CD14-positive monocyte (primary cell): ENCODE data around the gene NEBL. TPM values are rescaled to one million over a fixed set of nuclear protein-coding genes. Genes with fewer than 3 reads are reported as not detected.

ENCODE experiments used
- DNase-seq, 3 donors: peaks; one replicate each; pipeline ENCODE4 v3.0.0-alpha.2; 2011 to 2022
- H2AFZ ChIP-seq: 2 replicates; pipeline ENCODE4 v1.6.0; 2012; ENCODE audit warnings: mild to moderate bottlenecking, low read depth, low read length, inconsistent platforms; ENCODE audit not compliant: insufficient read depth, poor library complexity, severe bottlenecking
- H3K27ac ChIP-seq, 2 donors: 1 replicate in 1 of 2; 2 replicates in 1 of 2; pipeline ENCODE4 v1.5.1; 2012 to 2013; ENCODE audit warnings: low read length in 2 of 2, control low read depth in 1 of 2, inconsistent platforms in 1 of 2, low read depth in 1 of 2, mild to moderate bottlenecking in 1 of 2
- H3K27me3 ChIP-seq, 2 donors: one replicate each; pipeline versions ENCODE4 v1.6.0 to v1.6.1; 2011 to 2013; ENCODE audit warnings: low read length in 2 of 2; ENCODE audit not compliant: control insufficient read depth in 2 of 2, insufficient read depth in 2 of 2
- H3K36me3 ChIP-seq, 2 donors: replicated peaks in 1 of 2; 1 replicate in 1 of 2; 2 replicates in 1 of 2; pipeline versions ENCODE4 v1.5.1 to v1.6.1; 2012 to 2013; ENCODE audit warnings: low read length in 2 of 2, control low read depth in 1 of 2, inconsistent platforms in 1 of 2, mild to moderate bottlenecking in 1 of 2; ENCODE audit not compliant: insufficient read depth in 2 of 2, control insufficient read depth in 1 of 2
- H3K4me1 ChIP-seq, 2 donors: 1 replicate in 1 of 2; 2 replicates in 1 of 2; pipeline versions ENCODE4 v1.5.1 to v1.6.1; 2012 to 2013; ENCODE audit warnings: low read length in 2 of 2, control low read depth in 1 of 2, inconsistent platforms in 1 of 2, mild to moderate bottlenecking in 1 of 2, moderate library complexity in 1 of 2; ENCODE audit not compliant: insufficient read depth in 2 of 2, control insufficient read depth in 1 of 2
- H3K4me2 ChIP-seq: replicated peaks from 2 replicates; pipeline ENCODE3; 2012; ENCODE audit warnings: low read length, moderate library complexity, mild to moderate bottlenecking; ENCODE audit not compliant: poor library complexity, severe bottlenecking; ENCODE audit errors: extremely low read depth
- H3K4me3 ChIP-seq, 3 experiments: fragments of 200-600 bp in 1 of 3; sonication (generic) in 1 of 3; replicated peaks in 1 of 3; 1 replicate in 2 of 3; 2 replicates in 1 of 3; pipeline ENCODE4 v1.5.1; 2011 to 2013; ENCODE audit warnings: low read length in 3 of 3, mild to moderate bottlenecking in 3 of 3, control low read depth in 2 of 3, low read depth in 2 of 3, inconsistent platforms in 1 of 3, moderate library complexity in 1 of 3
- H3K79me2 ChIP-seq: 2 replicates; pipeline ENCODE4 v1.6.0; 2012; ENCODE audit warnings: mild to moderate bottlenecking, control low read depth, inconsistent platforms, low read length, moderate library complexity; ENCODE audit not compliant: insufficient read depth
- H3K9ac ChIP-seq: 2 replicates; pipeline ENCODE4 v1.6.0; 2017; ENCODE audit warnings: low read length, mild to moderate bottlenecking; ENCODE audit not compliant: insufficient read depth, poor library complexity, severe bottlenecking
- H3K9me3 ChIP-seq, 2 donors: replicated peaks in 1 of 2; 1 replicate in 1 of 2; 2 replicates in 1 of 2; pipeline versions ENCODE4 v1.5.1 to v1.6.1; 2012 to 2013; ENCODE audit warnings: low read length in 2 of 2, control low read depth in 1 of 2; ENCODE audit not compliant: control insufficient read depth in 1 of 2, insufficient read depth in 1 of 2
- H4K20me1 ChIP-seq: 2 replicates; pipeline ENCODE4 v1.6.0; 2012; ENCODE audit warnings: mild to moderate bottlenecking, low read length, control low read depth, moderate library complexity; ENCODE audit not compliant: insufficient read depth
- H3K27ac Mint-ChIP-seq, 7 donors: one replicate each; pipeline ENCODE4 v1.8.0; 2020; ENCODE audit warnings: mild to moderate bottlenecking in 7 of 7, mixed read lengths in 7 of 7, moderate library complexity in 6 of 7, inconsistent platforms in 2 of 7
- H3K27me3 Mint-ChIP-seq, 3 donors: one replicate each; pipeline ENCODE4 v1.8.0; 2021 to 2022; ENCODE audit warnings: low read depth in 3 of 3, mild to moderate bottlenecking in 3 of 3, mixed read lengths in 3 of 3, moderate library complexity in 3 of 3, inconsistent platforms in 1 of 3
- H3K36me3 Mint-ChIP-seq, 2 donors: one replicate each; pipeline ENCODE4 v1.8.0; 2020; ENCODE audit warnings: mixed read lengths in 2 of 2, inconsistent platforms in 1 of 2, mild to moderate bottlenecking in 1 of 2
- H3K4me1 Mint-ChIP-seq: one replicate; pipeline ENCODE4 v1.8.0; 2020; ENCODE audit warnings: mild to moderate bottlenecking, mixed read lengths
- H3K4me3 Mint-ChIP-seq, 2 donors: one replicate each; pipeline ENCODE4 v1.8.0; 2020; ENCODE audit warnings: mild to moderate bottlenecking in 2 of 2, mixed read lengths in 2 of 2, moderate library complexity in 1 of 2
- H3K9me3 Mint-ChIP-seq, 7 donors: one replicate each; pipeline ENCODE4 v1.8.0; 2020 to 2022; ENCODE audit warnings: mixed read lengths in 7 of 7, mild to moderate bottlenecking in 6 of 7, moderate library complexity in 6 of 7, inconsistent platforms in 2 of 7
- CTCF ChIP-seq: fragments of 200-600 bp; IDR thresholded peaks from one replicate; pipeline ENCODE4 v1.8.0; 2022; ENCODE audit warnings: antibody characterized with exemption, mild to moderate bottlenecking
- WGBS: methylation state at CpG from one replicate; pipeline ENCODE4 v1.1.5; 2013; ENCODE audit warnings: missing lambda C conversion rate; ENCODE audit not compliant: insufficient coverage; 5-methylcytosine and 5-hydroxymethylcytosine counted together
- intact Hi-C, 2 donors: fragments of 100-400 bp; cut with micrococcal nuclease; formaldehyde crosslinking; loops; one replicate each; pipeline versions ENCODE4 v1.15.0 to v1.15.1; 2023
- polyA plus RNA-seq, 3 donors: library from polyadenylated mRNA; depleted of rRNA in 1 of 3; unstranded in 2 of 3; stranded (reverse) in 1 of 3; fragments of 300-500 nt in 2 of 3; fragments of >200 nt in 1 of 3; fragmentation: Illumina TruSeq in 2 of 3; gene quantifications; 1 replicate in 2 of 3; 2 replicates in 1 of 3; pipeline ENCODE4 v1.2.3, GENCODE V29; 2012 to 2021

NEBL gene
- polyA plus RNA-seq, 3 donors = 9.7 TPM; not detected in 2

- H3K27me3 ChIP-seq = no peaks in the 10 kb centered on the region
- Mint-ChIP-seq H3K4me3 (no peak overlapping the region), H3K36me3 (no peaks in the 10 kb centered on the region), H3K4me1 (no peaks in the 10 kb centered on the region), H3K9me3 (peaks cover 10 to 31% (median 20%) of the 10 kb centered on the region in 7 donors), H3K27me3 (no peaks in the 10 kb centered on the region), H3K27ac (no peak overlapping the region)
- no peak overlapping the region for H3K4me3 ChIP-seq
- intact Hi-C loops = no loop called here
- 93% methylated on average over 5 of the region's 7 CpGs for WGBS
- H4K20me1 ChIP-seq = no peaks in the 10 kb centered on the region
- no peaks in the 10 kb centered on the region for H3K4me1 ChIP-seq
- H3K9ac ChIP-seq = no peak overlapping the region
- DNase-seq = no peak
- H3K79me2 ChIP-seq = no peaks in the 10 kb centered on the region
- no peaks in the 10 kb centered on the region for H3K36me3 ChIP-seq
- peaks cover 13 to 18% of the 10 kb centered on the region in 2 donors for H3K9me3 ChIP-seq
- no peak overlapping the region for H3K4me2 ChIP-seq
- H2AFZ ChIP-seq = no peak overlapping the region
- TF ChIP-seq CTCF = no peak
- H3K27ac ChIP-seq = no peak overlapping the region
Observed at GRCh38 chr10:20746856-20747255, 150.3 kb downstream of the NEBL start.

DNA sequence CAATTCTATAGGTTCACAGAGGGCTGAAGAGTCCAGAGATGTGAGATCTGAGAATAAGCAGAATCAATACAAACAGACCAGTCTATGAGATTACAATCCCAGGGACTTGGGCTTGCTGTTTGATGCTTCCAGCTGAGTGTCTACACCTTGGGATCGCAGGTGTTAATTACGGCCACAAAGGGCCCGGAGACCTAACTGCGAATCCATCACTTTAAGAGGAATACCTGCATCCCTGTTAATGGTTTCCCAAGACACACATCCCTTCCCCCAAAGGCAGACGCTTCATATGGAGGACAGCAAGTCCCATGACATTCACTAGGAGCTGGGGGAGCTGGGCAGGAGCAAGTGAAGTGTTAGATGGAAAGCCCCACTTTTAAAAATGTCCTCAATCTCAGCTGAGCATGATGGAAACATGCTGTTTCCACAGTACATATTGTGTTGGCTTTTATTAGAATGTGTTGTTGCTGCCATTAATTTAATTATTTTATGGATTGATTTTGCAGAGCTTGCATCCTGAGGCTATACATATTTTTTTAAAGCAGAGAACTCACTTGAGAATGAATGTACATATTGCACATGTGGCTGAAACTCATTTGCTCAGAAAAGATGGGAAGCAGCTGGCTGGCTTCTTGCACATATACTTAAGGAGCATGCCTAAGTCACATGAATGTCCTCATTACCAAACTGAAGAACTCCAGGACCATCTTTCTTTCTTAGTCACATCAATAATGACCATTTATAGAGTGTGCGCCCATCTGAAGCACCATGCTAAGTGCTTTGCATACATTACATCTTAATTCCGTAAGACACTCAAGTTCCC, 151.3 kb downstream of the NEBL start:
- H3K4me3 Mint-ChIP-seq = no peak overlapping the region
- no peak overlapping the region for H3K4me3 ChIP-seq
- no peaks in the 10 kb centered on the region for H3K27me3 ChIP-seq
- DNase-seq = no peak
- H3K4me1 ChIP-seq = no peaks in the 10 kb centered on the region
- WGBS = 100% methylated on average over 5 of the region's 7 CpGs
- no peaks in the 10 kb centered on the region for H3K4me1 Mint-ChIP-seq
- no peak overlapping the region for H3K4me2 ChIP-seq
- no peaks in the 10 kb centered on the region for H3K36me3 ChIP-seq
- H3K36me3 Mint-ChIP-seq = no peaks in the 10 kb centered on the region
- no peaks in the 10 kb centered on the region for H3K79me2 ChIP-seq
- no peak overlapping the region for H3K9ac ChIP-seq
- intact Hi-C loops = no loop called here
- no peak overlapping the region for H2AFZ ChIP-seq
- H3K9me3 ChIP-seq = peaks cover 9 to 15% of the 10 kb centered on the region in 2 donors
- H3K9me3 Mint-ChIP-seq = peaks cover 10 to 28% (median 20%) of the 10 kb centered on the region in 7 donors
- no peak overlapping the region for H3K27ac Mint-ChIP-seq
- no peak for TF ChIP-seq CTCF
- H4K20me1 ChIP-seq = no peaks in the 10 kb centered on the region
- H3K27ac ChIP-seq = no peak overlapping the region
- no peaks in the 10 kb centered on the region for H3K27me3 Mint-ChIP-seq
